Heart left ventricle (tissue), 16 donors: Measurements from ENCODE around the gene ZFR2. TPM values are rescaled to one million over a fixed set of nuclear protein-coding genes. Genes with fewer than 3 reads are reported as not detected.

Source experiments
- ATAC-seq, 4 donors: fragments of 200-7000 bp; cut with Tn5 transposase; one replicate each; pipeline ENCODE4 v1.9.1; 2020 to 2022; ENCODE audit warnings: moderate library complexity in 4 of 4, mild to moderate bottlenecking in 3 of 4, moderate number of reproducible peaks in 1 of 4
- DNase-seq, 5 donors: peaks; one replicate each; pipeline ENCODE4 v3.0.0-alpha.2; 2020
- H3K27ac ChIP-seq, 12 donors: fragments of 200-600 bp; sonication (generic) in 4 of 12; one replicate each; pipeline versions ENCODE4 v1.5.0 to v1.8.0; 2016 to 2022; ENCODE audit warnings: mild to moderate bottlenecking in 2 of 12
- H3K27me3 ChIP-seq, 9 donors: fragments of 200-600 bp; sonication (generic) in 2 of 9; one replicate each; pipeline versions ENCODE4 v1.5.1 to v1.8.0; 2016 to 2022; ENCODE audit warnings: mild to moderate bottlenecking in 3 of 9
- H3K36me3 ChIP-seq, 9 donors: fragments of 200-600 bp; sonication (generic) in 2 of 9; one replicate each; pipeline versions ENCODE4 v1.5.0 to v1.8.0; 2018 to 2022; ENCODE audit warnings: mild to moderate bottlenecking in 2 of 9
- H3K4me1 ChIP-seq, 12 donors: fragments of 200-600 bp; sonication (generic) in 4 of 12; one replicate each; pipeline versions ENCODE4 v1.5.0 to v1.8.0; 2016 to 2022; ENCODE audit warnings: mild to moderate bottlenecking in 3 of 12
- H3K4me3 ChIP-seq, 12 donors: fragments of 200-600 bp; sonication (generic) in 4 of 12; one replicate each; pipeline versions ENCODE4 v1.5.0 to v1.8.0; 2017 to 2022; ENCODE audit warnings: mild to moderate bottlenecking in 9 of 12, moderate library complexity in 4 of 12
- H3K9me3 ChIP-seq, 12 donors: fragments of 200-600 bp; sonication (generic) in 4 of 12; one replicate each; pipeline versions ENCODE4 v1.5.0 to v1.8.0; 2016 to 2022; ENCODE audit warnings: mild to moderate bottlenecking in 1 of 12
- POLR2A ChIP-seq, 2 donors: fragments of 450-650 bp; IDR thresholded peaks; one replicate each; pipeline ENCODE4 v1.6.1; 2017; ENCODE audit warnings: antibody characterized with exemption in 2 of 2, mild to moderate bottlenecking in 2 of 2, moderate library complexity in 2 of 2
- WGBS, 4 donors: extraction: QIAGEN DNeasy Blood & Tissue Kit in 2 of 4; methylation state at CpG; one replicate each; pipeline versions ENCODE4 v1.1.5 to v1.1.7; 2013 to 2018; 5-methylcytosine and 5-hydroxymethylcytosine counted together
- intact Hi-C, 10 donors: fragments of 100-400 bp; cut with DNase I; formaldehyde crosslinking; loops; one replicate each; pipeline versions ENCODE4 v1.11.1 to v1.14.2; 2022
- polyA plus RNA-seq, 2 donors: library from polyadenylated mRNA; stranded (reverse); fragments of 200-250 nt; gene quantifications; one replicate each; pipeline ENCODE4 v1.2.3, GENCODE V29; 2013
- total RNA-seq, 9 donors: library from RNA; depleted of rRNA in 2 of 9; stranded (reverse); fragments of >200 nt in 2 of 9; fragmentation: NEBNext Ultra II Directional in 3 of 9; extraction: Animal tissue kit (Norgen Biotek cat#: 25700) in 3 of 9; gene quantifications; one replicate each; pipeline versions ENCODE4 v1.1.0 to v1.2.4, GENCODE V29; 2016 to 2023
- TF ChIP-seq, protein P1 (sequence below), 12 donors: fragments of 200-600 bp; sonication (generic) in 4 of 12; IDR thresholded peaks; one replicate each; pipeline versions ENCODE4 v1.5.0 to v1.8.0; 2018 to 2022; ENCODE audit warnings: antibody characterized with exemption in 12 of 12, mild to moderate bottlenecking in 5 of 12
- donor health status: ischemic (EF 13 %, LVEDD 7.1; RV severe dilation, severe dysfunction).
- donor health status: healthy with polysubstance abuse.
- donor health status: DM: no; HTN: yes; CAD: no.
- donor health status: DM: no; HTN: no; CAD: no.
- donor health status: ischemic (EF 25% LVEDD 6.9; RV normal size, moderate dysfunction).
- donor health status: ischemic (EF 25% LVEDD 5.7; RV mildly dilated, moderate dysfunction).
- donor health status: healthy.
- donor health status: DM: yes; HTN: yes; CAD: no.
- donor health status: ischemic (EF 35%, LVEDD 5.7; RV mildly dilated, moderate dysfunction).
- donor health status: nonischemic (EF 11% LVEDD 7.7; RV severe dilation, severe dysfunction).
- donor health status: DM: yes; HTN: yes; CAD: no.
- donor health status: PGD.
- donor health status: ischemic (EF 29% LVEDD 5.4; RV normal size, mild dysfunction).
- donor health status: nonischemic (EF 23%, LVEDD 6.1; RV moderate dilation, normal function).

Gene ZFR2
- total and polyA plus RNA-seq, 11 donors: 0.08 to 0.16 TPM; not detected in 9

- H3K27me3 ChIP-seq: peaks cover 0 to 14% (median 0%) of the 10 kb centered on the region in 9 donors
- intact Hi-C loops: loop anchor here in 1 of 10 donors (10.0 kb wide), 1 partner anchor 147 kb away; no protein-coding TSS in a partner anchor
- ATAC-seq: no peak
- H3K4me3 ChIP-seq: no peak overlapping the region
- no peaks in the 10 kb centered on the region for H3K36me3 ChIP-seq
- no peak overlapping the region for H3K27ac ChIP-seq
- WGBS, 4 donors: 86 to 88% (median 87%) methylated on average over 18 to 37 of the region's 37 CpGs
- no peaks in the 10 kb centered on the region for H3K4me1 ChIP-seq
- no peak for DNase-seq
- TF ChIP-seq, protein P1, sequence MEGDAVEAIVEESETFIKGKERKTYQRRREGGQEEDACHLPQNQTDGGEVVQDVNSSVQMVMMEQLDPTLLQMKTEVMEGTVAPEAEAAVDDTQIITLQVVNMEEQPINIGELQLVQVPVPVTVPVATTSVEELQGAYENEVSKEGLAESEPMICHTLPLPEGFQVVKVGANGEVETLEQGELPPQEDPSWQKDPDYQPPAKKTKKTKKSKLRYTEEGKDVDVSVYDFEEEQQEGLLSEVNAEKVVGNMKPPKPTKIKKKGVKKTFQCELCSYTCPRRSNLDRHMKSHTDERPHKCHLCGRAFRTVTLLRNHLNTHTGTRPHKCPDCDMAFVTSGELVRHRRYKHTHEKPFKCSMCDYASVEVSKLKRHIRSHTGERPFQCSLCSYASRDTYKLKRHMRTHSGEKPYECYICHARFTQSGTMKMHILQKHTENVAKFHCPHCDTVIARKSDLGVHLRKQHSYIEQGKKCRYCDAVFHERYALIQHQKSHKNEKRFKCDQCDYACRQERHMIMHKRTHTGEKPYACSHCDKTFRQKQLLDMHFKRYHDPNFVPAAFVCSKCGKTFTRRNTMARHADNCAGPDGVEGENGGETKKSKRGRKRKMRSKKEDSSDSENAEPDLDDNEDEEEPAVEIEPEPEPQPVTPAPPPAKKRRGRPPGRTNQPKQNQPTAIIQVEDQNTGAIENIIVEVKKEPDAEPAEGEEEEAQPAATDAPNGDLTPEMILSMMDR (IDR thresholded peaks at IDR 0.05): no peak
- no peak for TF ChIP-seq POLR2A (IDR thresholded peaks at IDR 0.05)
- H3K9me3 ChIP-seq: peaks cover 0 to 24% (median 21%) of the 10 kb centered on the region in 12 donors
Measured at GRCh38 chr19:3778104-3778867, 90.6 kb downstream of the ZFR2 start.

- Histone ChIP-seq H3K36me3 (no peaks in the 10 kb centered on the region), H3K4me3 (no peak overlapping the region), H3K27me3 (no peaks in the 10 kb centered on the region), H3K27ac (no peak overlapping the region), H3K9me3 (peaks cover 0 to 13% (median 7%) of the 10 kb centered on the region in 12 donors), H3K4me1 (no peaks in the 10 kb centered on the region)
- DNase-seq (no peak), ATAC-seq (no peak)
- WGBS, 4 donors: 80 to 91% (median 89%) methylated on average over 1 of the region's 1 CpG
- intact Hi-C loops: loop anchor here in 1 of 10 donors (10.0 kb wide), 1 partner anchor 148 kb away; no protein-coding TSS in a partner anchor
- no peak for TF ChIP-seq POLR2A (IDR thresholded peaks at IDR 0.05)
- TF ChIP-seq, protein P1 (IDR thresholded peaks at IDR 0.05): no peak
Measured at GRCh38 chr19:3776479-3777040, 92.3 kb downstream of the ZFR2 start.

DNA sequence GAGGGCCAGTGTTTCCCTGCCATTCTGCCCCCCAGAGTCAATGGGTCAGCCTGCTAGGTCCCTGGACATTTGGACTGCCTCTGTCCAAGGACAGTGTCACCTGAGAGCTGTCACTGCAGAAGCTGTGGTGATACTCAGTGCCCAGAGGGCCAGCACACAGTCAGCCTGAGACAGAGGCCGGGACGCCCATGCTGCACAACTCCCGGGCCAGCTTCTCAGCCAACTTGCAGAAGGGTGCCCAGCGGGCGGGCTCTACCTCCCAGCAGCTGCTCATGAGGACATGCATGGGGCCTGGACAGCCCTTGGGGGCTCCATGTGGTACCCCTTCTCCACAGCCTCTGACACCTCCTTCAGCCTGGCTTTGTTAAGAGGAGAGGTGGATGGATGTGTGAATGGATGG, 93.0 kb downstream of the ZFR2 start:
- intact Hi-C loops: loop anchor here in 1 of 10 donors (10.0 kb wide), 1 partner anchor 149 kb away; no protein-coding TSS in a partner anchor
- no peak overlapping the region for H3K4me3 ChIP-seq
- no peak for DNase-seq
- ATAC-seq: no peak
- no peaks in the 10 kb centered on the region for H3K4me1 ChIP-seq
- WGBS, 4 donors: 85 to 94% (median 92%) methylated on average over 4 to 5 of the region's 5 CpGs
- TF ChIP-seq, protein P1 (IDR thresholded peaks at IDR 0.05): no peak
- TF ChIP-seq POLR2A (IDR thresholded peaks at IDR 0.05): no peak
- no peaks in the 10 kb centered on the region for H3K36me3 ChIP-seq
- H3K27me3 ChIP-seq: no peaks in the 10 kb centered on the region
- H3K27ac ChIP-seq: no peak overlapping the region
- peaks cover 0 to 6% (median 0%) of the 10 kb centered on the region in 12 donors for H3K9me3 ChIP-seq

- no peaks in the 10 kb centered on the region for H3K4me1 ChIP-seq
- no peak for DNase-seq
- ATAC-seq: no peak
- H3K9me3 ChIP-seq: peaks cover 0 to under 1% (median 0%) of the 10 kb centered on the region in 12 donors
- TF ChIP-seq, protein P1 (IDR thresholded peaks at IDR 0.05): no peak
- no peak for TF ChIP-seq POLR2A (IDR thresholded peaks at IDR 0.05)
- WGBS, 4 donors: 83% methylated on average over 2 of the region's 2 CpGs; no CpG with 5 or more reads in 2 of the 4 donors
- intact Hi-C loops: loop anchor here in 1 of 10 donors (10.0 kb wide), 1 partner anchor 149 kb away; no protein-coding TSS in a partner anchor
- no peak overlapping the region for H3K4me3 ChIP-seq
- H3K27ac ChIP-seq: no peak overlapping the region
- no peaks in the 10 kb centered on the region for H3K36me3 ChIP-seq
- H3K27me3 ChIP-seq: no peaks in the 10 kb centered on the region
Measured at GRCh38 chr19:3775374-3775711, 93.5 kb downstream of the ZFR2 start.
